GM18861 (cell line): ENCODE results near the gene MRNIP.
"Not testable (repeated sequence)": the region's sequence is repeated elsewhere in the genome, so short reads cannot be mapped to it uniquely, and the experiment has no call there.

Experiments
- ATAC-seq: cut with Tn5 transposase; IDR thresholded peaks from one replicate; pipeline ENCODE4 v1.9.1; 2021; ENCODE audit not compliant: unreplicated experiment

MRNIP gene

DNA sequence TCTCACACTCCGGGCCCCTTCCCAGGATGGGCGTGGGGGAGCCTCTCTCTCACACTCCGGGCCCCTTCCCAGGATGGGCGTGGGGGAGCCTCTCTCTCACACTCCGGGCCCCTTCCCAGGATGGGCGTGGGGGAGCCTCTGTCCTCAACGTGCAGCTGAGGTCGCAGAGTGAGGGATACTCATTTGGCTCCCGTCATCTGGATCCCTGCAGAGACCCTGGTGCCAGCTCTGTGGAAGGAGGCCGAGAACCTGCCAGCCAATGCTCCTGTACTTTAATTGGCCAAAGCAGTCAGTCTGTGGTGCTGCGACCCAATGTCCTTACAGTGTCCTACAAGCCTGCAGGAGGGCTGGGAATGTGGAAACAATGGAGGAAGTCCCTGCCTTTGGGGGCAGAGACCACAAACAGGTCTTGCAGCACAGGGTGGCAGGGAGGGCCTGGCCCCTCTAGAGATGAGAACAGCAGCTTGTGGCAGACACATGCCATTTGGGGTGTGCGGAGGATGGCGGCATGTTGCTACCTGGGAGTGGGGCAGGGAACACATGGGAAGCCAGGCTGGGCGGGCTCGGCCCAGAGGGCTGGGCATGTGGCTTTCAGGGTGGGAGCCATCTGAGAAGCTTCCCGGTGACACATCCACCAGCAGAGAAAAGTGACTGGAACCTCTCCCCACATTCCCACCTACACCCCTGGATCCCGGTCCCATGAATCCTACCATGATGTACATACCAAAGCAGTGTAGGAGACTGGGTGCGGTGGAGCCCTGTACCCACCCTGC is 13.6 kb upstream of the MRNIP start:
- no peak for ATAC-seq

DNA sequence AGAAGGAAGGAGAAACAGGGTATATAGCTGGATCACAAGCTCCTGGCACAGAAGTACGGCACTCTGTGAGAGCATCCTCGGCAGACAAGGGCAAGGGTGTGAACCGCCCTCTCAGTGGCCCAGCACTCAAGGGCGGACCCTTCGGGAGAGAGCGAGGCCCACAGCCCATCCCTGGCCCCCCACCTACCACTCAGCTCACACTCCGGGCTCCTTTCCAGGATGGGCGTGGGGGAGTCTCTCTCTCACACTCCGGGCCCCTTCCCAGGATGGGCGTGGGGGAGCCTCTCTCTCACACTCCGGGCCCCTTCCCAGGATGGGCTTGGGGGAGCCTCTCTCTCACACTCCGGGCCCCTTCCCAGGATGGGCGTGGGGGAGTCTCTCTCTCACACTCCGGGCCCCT is 12.9 kb upstream of the MRNIP start:
- ATAC-seq: not testable (repeated sequence)

DNA sequence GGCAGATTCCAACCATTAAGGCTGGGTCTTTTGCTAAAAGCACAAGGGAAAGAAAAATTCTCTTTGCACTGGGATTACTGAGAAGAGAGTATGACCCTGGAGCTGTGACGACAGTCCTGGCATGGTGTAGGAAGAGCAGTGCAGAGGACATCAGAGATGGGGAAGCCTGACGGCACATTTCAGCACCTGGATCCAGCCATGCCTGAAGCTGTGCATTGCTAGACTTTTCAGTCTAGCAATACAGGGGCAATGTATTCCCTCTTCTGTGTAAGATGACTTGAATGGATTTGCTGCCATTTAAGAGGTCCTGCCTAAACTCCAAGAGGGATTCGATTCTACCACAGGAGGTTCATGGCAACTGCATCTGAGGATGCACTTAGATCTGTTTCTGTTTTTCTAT is 12.3 kb upstream of the MRNIP start:
- no peak for ATAC-seq

DNA sequence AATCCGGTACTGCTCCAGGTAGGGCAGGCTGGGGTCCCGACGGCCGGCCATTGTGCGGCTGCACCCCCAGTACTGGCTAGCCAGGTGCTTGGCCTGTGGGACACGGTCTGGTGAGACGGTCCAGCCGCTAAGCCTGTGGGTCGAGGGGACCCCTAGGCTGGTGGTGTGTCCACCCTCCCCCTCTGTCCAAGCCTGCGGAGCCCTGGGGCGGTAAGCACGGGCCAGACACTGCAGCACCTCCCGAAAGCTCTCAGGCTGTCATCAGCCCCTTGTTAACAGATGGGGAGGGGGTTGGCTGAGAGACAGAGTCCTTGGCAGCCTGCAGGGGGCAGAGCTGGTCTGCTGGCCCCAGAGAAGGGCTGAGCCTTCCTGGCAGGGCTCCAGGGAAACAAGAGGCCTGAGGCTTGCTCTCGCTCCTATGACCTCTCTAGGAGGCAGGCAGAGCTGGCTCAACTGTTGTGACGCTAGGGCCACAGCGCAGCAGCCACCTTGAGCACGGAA is 11.8 kb upstream of the MRNIP start:
- ATAC-seq: no peak

DNA sequence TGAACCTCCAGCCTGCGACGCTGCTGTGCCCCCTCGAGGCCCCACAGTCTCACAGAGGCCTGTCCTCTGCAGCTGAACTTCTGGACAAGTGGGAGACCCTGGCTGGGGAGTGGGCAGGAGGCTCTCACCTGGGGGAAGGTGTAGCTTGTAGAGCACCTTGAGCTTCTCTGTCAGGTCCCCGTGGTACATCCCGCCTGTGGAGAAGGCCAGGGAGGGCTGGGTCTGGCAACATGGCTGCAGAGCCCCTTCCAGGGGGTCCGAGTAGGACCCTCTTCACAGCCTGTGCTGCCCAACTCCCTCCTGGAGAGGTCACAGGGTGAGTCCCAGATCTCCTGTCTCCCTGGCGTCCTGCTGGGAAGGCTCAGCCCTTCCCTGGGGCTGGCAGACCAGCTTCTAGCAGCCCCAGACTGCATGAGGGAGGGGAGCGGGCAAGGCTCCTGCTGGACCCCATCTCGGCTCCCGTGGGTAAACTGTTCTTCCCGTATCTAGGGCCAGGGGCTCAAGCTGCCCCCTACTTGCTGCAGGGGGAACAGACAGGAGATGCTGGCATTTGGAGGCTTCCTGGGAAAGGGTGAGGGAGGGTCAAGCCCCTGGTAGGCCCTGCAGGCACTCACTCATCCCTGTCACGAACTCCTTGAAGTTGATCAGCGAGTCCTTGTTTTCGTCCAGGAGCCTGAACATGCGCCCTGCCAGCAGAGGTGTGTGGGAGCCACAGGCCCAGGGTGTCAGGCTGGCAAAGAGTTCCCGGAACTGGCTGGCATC is 11.2 kb upstream of the MRNIP start:
- ATAC-seq: no peak

DNA sequence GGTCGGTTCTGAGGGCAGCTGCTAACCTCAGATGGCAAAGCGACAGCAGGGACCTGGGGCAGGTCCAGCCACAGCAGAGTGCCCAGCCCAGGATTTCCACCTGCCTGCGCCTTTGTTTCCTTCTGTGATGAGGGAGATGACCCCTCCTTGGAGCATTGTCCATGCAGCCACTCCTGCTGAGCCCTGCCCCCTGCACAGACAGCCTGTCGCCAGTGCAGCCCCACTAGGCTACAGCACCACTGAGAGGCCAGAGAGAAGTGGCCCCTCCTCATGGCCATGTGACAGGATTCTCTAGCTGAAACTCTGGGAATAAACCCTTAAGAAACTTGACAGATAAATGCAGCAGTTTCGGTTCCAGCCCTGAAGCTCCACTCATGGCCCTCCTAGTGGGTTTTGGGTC is 10.5 kb upstream of the MRNIP start:
- ATAC-seq: no peak

DNA sequence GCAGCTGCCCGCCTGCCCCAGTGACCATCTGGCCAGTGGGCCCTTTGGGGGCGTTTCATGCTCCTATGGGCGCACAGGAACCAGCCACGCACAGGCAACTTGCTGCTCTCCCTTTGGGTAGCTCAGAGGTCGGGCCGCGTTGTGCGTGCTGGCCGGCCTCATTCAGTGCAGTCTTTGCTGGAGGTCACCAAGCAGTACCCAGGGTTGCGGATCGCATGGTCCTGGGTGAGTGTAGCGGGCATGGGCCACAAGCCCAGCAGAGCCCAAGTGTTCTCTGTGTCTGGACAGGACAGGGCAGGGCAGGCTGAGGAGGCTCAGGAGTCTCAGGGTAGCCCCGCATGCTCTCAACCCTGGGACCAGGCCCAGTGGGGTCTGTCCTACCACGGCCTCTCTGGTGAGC is 9.9 kb upstream of the MRNIP start:
- ATAC-seq: no peak

DNA sequence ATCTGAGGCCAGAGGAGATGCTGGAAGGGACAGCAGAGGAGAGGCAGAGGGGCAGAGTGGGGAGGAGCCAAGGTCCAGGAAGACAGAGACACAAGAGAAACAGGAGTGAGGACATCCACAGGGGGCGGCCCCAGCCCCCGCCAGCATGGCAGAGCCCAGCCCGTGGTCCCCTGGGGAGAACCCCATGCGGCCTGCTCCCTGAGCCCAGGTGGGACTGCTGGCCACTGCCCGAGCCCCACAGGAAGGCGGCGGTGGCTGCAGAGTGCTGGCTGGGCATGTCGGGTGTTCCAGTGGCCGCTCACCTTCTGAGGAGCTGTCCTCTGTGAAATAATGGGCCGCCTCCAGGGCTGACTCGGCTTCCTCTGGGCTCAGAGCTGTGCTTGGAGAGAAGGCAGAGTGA is 8.9 kb upstream of the MRNIP start:
- ATAC-seq: no peak

DNA sequence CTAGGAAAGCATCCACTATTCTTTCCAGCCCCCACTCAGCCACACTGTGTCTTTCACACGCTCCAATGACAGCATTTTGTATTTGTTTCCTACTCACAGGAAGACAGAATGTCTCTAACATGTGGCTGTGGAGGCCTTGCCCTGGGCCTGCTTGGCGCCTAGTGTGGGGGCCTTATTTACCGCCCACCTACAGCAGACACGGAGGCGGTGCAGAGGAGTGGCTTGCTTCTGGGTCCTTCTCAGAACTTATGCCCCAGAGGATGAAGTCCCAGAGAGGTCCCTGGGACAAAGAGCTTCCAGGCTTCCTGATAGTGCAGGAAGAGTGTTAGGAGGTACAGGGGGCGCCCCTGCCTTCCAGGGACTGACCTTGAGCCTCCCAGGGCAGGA is 8.5 kb upstream of the MRNIP start:
- no peak for ATAC-seq

DNA sequence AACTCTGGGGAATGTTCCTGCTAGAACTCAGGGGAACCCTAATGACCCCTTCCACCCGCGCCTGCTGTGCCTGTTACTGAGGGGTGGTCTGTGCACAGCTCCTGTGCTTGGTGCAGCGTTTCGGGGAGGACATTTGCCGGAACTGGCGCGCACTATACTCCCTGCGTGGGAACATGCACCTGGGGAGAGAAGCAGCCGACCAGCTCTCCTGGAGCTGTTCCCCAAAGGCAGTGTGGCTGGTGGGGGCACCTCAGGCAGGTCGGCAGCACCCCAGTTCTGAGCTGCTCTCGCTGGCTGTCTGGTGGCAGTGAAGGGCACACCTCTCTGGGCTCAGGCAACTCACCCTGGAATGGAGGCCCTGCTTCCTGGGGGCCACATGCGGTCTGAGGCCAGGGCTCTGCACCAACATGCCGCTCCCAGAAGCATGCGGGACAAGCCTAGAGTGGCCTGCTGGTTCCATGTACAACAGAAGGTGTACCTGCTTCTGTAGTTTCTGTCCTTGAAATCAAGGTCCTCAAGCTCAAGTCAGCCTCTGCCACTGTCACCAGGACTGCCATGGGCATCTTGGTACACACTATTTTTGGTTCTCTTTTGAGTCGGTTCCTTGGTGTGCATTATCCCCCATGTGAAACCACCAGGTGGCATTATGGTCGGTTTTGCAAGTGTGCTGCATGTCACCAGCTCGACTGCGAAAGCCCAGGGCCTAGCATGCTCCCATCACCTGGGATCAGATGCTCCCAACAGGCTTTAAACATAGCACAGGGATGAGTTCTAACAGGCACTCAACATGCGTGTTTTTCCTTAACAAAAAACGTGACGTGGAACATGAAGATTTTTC is 7.8 kb upstream of the MRNIP start:
- no peak for ATAC-seq

DNA sequence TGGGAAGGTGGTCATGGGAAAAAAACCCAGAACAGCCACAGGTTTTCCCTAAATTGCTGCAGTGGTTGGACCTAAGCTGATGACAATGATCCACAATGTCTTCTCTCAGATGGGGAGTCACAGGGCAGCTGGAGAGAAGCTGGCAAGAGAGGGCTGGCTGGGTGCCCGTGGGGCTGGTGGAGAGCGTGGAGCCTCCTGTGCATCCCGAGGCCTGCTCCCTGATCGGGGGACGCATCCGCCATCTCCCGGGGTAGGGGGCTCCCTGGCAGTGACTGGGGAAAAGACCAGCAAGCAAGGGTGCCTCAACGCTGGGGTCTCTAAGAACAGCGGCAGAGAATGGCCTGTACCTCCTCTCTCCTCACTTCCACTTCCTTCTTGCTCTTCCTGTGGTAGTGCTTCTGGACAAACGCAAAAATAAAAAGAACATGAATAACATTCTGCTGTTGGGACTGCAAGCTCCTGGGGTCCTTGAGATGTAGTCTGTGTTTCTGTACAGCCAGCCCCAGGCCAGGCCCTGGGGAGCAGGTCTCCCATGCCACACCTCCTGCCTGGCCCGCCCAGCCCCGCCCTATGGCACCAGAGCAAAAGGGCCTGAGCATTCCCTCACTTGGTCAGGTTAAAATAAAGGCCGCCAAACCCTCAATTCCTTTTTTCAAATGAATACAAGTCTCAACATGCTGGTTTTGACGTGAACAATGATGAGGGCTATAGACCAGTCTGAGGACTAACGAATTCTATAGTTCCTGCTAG is 7.0 kb upstream of the MRNIP start:
- ATAC-seq: no peak

DNA sequence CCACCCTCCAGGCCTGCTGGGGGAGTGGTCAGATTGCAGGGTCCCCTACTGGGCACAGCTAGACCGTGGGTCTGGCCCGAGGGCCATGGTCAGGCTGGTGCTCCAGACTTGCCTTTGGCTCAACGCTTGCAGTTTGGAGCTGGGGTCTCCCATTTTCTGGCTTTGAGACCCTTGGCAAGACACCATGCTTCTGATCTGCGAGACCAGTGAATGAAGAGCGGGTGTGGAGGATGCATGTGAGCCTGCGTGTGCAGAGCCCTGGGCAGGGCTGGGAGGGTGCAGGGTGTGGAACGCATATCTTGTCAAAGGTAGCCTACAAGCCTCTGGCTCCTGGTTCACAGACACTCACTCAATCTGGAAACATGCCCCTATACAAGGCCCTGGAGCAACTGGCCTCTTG is 6.1 kb upstream of the MRNIP start:
- no peak for ATAC-seq

DNA sequence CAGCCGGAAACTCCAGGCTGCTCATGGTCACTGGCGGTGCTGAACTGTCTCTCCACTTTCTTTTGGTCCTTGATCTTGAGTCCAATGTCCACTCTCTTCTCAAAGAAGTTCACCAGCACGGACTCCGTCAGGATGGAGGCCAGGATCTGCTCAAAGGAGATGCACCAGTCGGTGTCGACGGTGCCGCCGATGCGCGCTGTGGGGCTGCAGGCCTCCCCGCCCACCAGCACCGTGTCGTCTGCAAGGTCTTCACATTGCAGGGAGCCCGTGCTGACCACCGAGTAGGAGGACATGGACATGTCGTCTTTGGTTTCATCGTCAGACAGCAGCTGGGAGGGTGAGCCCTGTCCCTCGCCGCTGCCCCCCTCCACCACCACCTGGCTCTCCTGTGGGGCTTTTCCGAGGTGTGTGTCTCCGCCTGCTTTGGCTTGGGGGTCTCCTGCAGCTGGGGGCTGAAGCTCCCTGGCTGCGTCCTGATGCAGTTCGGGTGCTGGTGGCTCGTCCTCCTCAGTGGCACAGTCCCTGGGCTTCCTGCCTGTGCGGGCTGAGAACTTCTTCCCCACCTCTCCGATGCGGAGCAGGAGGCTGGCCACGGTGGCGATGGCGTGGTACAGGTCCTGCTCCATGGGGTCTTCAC is 5.0 kb upstream of the MRNIP start:
- no peak for ATAC-seq

DNA sequence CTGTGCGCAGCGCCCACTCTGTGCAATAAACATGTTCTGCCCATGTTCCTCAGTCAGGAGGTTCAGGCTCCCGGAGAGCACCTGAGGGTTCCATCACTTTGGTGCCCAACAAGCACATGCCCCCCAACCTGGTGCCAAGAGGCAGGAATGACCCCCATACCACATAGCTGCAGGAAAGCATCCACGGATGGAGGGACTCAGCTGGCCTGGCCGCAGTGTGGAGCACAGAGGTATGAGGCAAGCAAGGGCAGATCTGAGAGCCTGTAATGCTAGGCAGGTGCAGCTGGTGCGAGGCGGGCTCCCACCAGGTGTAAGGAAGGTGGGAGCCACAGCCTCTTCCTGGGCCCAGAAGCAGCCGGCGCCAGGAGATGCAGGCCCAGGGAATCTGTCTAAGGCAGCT is 4.3 kb upstream of the MRNIP start:
- no peak for ATAC-seq

DNA sequence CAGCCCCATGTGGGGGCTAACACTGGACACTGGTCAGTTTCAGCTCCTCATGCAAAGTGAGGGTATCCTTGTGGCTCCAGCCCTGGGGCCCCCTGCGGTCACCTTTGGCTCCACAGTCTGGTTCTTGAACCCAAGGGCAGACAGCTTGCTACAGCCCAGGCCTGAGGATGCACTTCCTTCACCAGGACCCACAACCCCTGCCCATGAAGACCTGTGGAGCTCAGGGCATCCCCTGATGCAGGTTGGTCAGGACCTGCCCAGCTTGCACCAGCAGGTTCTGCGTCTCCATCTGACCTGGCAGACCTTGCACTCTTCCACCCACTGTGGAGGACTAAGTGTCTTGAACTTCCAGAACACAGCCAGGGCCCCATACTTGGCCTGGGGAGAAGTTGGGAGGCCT is 3.7 kb upstream of the MRNIP start:
- no peak for ATAC-seq

DNA sequence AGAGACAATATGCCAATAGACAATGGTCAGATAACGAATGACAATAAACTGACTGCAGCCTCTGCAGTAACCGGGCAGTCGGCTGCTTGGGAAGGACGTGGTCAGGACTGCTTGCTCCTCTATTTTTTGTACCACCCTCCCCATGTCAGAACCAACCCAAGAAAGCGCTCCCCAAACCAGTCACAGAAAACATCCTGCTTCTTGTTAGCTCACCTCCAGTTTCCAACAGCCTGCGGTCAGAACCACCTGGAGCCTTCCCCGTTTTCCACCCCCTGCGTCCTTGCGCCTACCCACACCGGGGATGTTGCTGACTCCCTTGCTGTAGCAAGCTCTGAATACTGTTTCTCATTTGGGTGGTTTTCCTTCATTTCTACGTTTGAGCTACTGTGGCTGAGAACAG is 1.7 kb upstream of the MRNIP start:
- ATAC-seq: no peak

DNA sequence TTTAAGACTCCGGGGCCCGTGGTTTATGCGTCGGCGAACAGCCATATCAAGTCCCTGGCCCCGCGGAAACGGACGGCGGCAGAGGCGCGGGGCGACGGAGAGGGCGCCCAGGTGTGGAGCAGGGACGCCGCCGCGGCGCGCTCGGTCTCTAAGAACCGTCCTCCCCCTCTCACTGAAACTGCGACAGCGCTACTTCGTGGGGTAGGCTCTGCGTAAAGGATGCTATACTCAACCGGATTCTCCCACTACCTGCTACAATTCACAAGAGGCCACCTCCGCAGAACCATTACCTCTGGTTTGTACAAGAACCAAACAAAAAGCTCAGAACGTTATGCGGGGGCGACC is 404 bp downstream of the MRNIP start:
- peak; percentile 21 for ATAC-seq

DNA sequence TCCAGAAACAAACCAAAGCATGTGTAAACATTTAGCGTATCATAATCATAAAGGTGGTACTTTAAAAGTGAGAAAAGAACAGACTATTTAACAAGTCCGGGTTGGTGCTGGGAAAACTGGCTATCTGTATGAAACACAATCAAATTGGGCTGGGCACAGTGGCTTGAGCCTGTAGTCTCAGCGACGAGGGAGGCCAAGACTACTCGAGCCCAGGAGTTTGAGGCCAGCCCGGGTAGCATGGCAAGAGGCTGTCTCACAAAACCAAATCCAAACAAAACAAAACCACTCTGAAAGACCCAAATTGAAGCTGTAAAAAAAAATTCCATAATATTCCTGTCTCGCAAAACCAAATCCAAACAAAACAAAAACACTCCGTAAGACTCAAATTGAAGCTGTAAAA is 4.3 kb downstream of the MRNIP start:
- no peak for ATAC-seq

DNA sequence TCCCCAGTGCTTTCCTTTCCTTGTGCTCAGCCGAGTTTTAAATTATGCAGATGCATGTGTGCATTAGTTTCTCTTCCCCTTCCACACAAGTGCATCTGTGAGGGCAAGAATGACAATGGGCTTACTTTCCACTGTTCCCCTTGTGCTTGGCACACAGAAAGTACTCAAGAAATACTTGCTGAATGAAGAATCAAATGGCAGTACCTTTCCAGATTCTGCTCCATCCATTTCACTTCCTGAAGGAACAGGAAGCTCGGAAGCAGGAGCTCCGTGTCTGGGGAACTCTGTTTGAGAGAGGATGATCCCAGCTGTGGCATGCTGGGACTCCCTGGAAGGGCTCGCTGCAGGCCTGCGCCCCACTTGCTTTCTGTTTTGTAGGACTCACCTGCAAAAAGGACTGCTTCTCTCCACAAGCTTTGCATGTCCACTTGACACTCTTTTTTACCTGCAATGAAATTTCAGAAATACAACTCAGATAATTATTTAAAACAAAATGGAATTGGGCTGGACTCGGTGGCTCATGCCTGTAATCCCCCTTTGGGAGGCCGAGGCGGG is 5.5 kb downstream of the MRNIP start:
- peak; percentile 73 for ATAC-seq

DNA sequence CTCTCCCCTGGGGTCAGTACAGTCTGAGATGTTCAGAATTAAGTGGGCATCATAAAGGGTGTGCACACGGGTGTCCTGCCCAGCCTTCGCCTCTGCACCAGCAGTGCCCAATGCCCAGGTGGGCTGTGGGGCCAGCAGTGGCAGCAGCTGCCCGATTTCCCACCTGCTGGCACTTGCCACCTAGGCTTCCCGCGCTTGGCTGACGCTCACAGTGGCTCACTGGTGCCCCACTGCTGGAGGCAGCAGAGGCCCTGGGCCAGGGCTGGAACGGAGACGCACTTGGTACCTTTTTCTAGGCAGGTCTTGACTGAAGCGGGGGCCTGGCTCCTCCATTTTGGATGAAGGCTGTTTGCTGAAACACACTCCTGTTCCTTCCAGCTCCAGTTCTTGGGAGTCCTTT is 17.0 kb downstream of the MRNIP start:
- no peak for ATAC-seq
